Neural cell (in vitro differentiated cells): ENCODE results near the gene GLIS2.

ENCODE experiments used
- EZH2 ChIP-seq: fragments of 200-600, 300-800 bp; shearing (Covaris generic), sonication (generic); IDR thresholded peaks from 2 replicates; pipeline ENCODE4 v1.6.1; 2014; ENCODE audit warnings: antibody characterized with exemption, low read length, borderline replicate concordance, mild to moderate bottlenecking; ENCODE audit not compliant: insufficient read depth, poor library complexity, severe bottlenecking
- POLR2AphosphoS5 ChIP-seq: IDR thresholded peaks from 2 replicates; pipeline ENCODE4 v1.6.1; 2012
- TAF1 ChIP-seq: IDR thresholded peaks from 2 replicates; pipeline ENCODE4 v1.6.1; 2012; ENCODE audit warnings: low read depth
- TF ChIP-seq, protein P1 (sequence below): fragments of 450-650 bp; IDR thresholded peaks from 2 replicates; pipeline ENCODE4 v1.5.1; 2014; ENCODE audit warnings: antibody characterized with exemption, mild to moderate bottlenecking, moderate library complexity; ENCODE audit not compliant: poor library complexity, severe bottlenecking
- TF ChIP-seq, protein P2 (sequence below): IDR thresholded peaks from 2 replicates; pipeline ENCODE4 v1.6.1; 2012; ENCODE audit warnings: borderline replicate concordance

DNA sequence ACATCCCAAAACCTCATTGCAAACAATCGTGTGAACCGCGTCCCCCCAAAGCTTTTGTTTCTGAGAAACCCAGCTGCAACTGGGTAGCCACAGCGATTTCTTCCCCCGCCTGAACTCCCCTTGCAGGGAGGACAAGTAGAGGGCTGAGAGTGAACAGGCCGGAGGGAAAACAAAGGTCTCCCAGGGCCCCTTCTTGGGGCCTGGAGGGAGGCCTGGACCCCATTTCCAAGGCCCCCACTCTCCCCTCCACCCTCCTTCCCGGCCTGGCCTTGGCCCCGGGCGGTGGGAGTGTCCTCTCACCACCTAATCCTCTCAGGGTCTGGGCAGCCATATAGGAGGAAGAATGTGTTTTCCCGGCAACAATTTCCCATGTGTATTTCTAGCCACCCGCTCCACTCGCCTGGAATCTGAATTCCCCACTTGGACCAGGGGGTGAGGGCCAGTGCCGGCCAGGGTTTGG is 2.6 kb downstream of the GLIS2 start:
- TF ChIP-seq, protein P1, sequence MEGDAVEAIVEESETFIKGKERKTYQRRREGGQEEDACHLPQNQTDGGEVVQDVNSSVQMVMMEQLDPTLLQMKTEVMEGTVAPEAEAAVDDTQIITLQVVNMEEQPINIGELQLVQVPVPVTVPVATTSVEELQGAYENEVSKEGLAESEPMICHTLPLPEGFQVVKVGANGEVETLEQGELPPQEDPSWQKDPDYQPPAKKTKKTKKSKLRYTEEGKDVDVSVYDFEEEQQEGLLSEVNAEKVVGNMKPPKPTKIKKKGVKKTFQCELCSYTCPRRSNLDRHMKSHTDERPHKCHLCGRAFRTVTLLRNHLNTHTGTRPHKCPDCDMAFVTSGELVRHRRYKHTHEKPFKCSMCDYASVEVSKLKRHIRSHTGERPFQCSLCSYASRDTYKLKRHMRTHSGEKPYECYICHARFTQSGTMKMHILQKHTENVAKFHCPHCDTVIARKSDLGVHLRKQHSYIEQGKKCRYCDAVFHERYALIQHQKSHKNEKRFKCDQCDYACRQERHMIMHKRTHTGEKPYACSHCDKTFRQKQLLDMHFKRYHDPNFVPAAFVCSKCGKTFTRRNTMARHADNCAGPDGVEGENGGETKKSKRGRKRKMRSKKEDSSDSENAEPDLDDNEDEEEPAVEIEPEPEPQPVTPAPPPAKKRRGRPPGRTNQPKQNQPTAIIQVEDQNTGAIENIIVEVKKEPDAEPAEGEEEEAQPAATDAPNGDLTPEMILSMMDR = no peak
- TF ChIP-seq, protein P2, sequence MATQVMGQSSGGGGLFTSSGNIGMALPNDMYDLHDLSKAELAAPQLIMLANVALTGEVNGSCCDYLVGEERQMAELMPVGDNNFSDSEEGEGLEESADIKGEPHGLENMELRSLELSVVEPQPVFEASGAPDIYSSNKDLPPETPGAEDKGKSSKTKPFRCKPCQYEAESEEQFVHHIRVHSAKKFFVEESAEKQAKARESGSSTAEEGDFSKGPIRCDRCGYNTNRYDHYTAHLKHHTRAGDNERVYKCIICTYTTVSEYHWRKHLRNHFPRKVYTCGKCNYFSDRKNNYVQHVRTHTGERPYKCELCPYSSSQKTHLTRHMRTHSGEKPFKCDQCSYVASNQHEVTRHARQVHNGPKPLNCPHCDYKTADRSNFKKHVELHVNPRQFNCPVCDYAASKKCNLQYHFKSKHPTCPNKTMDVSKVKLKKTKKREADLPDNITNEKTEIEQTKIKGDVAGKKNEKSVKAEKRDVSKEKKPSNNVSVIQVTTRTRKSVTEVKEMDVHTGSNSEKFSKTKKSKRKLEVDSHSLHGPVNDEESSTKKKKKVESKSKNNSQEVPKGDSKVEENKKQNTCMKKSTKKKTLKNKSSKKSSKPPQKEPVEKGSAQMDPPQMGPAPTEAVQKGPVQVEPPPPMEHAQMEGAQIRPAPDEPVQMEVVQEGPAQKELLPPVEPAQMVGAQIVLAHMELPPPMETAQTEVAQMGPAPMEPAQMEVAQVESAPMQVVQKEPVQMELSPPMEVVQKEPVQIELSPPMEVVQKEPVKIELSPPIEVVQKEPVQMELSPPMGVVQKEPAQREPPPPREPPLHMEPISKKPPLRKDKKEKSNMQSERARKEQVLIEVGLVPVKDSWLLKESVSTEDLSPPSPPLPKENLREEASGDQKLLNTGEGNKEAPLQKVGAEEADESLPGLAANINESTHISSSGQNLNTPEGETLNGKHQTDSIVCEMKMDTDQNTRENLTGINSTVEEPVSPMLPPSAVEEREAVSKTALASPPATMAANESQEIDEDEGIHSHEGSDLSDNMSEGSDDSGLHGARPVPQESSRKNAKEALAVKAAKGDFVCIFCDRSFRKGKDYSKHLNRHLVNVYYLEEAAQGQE = no peak
- no peak for TF ChIP-seq TAF1
- no peak for TF ChIP-seq POLR2AphosphoS5
- no peak for TF ChIP-seq EZH2
